ENCODE data around the gene IRAK1BP1. TPM values are rescaled to one million over a fixed set of nuclear protein-coding genes. Genes with fewer than 3 reads are reported as not detected.

IRAK1BP1 gene
- total and polyA plus RNA-seq, 9 of the 15 experiments (the other 6 are each of a cell fraction or from before 2014, with no cell fraction given), result 1.8 to 3.7 (median 2.1) TPM

- ATAC-seq (no peak), DNase-seq (ENCODE audit: extremely low read depth in 1 of 4, low spot score in 3 of 4) (no peak), FAIRE-seq (no peak)
- Histone ChIP-seq H3K4me1 (replicated peaks in 1 of 2; ENCODE audit: control insufficient read depth in 2 of 2, insufficient read depth in 2 of 2, low read length in 2 of 2) (no peaks in the 10 kb centered on the region), H3K27ac (ENCODE audit: extremely low read depth, low read depth, low read length) (no peak overlapping the region), H3K9ac (ENCODE audit: insufficient read depth in 1 of 2, low read depth in 2 of 2, low read length in 2 of 2) (no peak overlapping the region), H3K36me3 (ENCODE audit: control insufficient read depth, insufficient read depth, low read length) (no peaks in the 10 kb centered on the region), H3K9me1 (ENCODE audit: control insufficient read depth, insufficient read depth, low read length) (no peaks in the 10 kb centered on the region), H3K9me3 (replicated peaks; ENCODE audit: control insufficient read depth, insufficient read depth, low read depth, low read length) (no peaks in the 10 kb centered on the region), H4K20me1 (replicated peaks; ENCODE audit: control insufficient read depth, insufficient read depth, low read length) (no peaks in the 10 kb centered on the region), H3K79me2 (ENCODE audit: control insufficient read depth, insufficient read depth, low read length) (no peaks in the 10 kb centered on the region), H2AFZ (ENCODE audit: low read depth, low read length) (no peak overlapping the region), H3K4me3 (no peak overlapping the region), H3K27me3 (ENCODE audit: control insufficient read depth in 2 of 2, insufficient read depth in 2 of 2, low read length in 2 of 2) (no peaks in the 10 kb centered on the region), H3K4me2 (ENCODE audit: insufficient read depth, low read length) (no peak overlapping the region)
- ChIA-PET POLR2A (no interaction called here), CTCF (ENCODE audit: low intra/inter-chr PET ratio) (no interaction called here)
- BruUV-seq (replicated peaks), result no TSS peak
- 8% methylated on average over 1 of the region's 1 CpG for WGBS (ENCODE audit: insufficient coverage, low coverage, missing lambda C conversion rate)
- in situ Hi-C loops (cut with MboI) (no loop called here), intact Hi-C loops (cut with micrococcal nuclease) (no loop called here)
- TF ChIP-seq HNRNPUL1 (IDR thresholded peaks at IDR 0.05; ENCODE audit: low read length) (no peak), ZNF398 (CRISPR knock-in tag; IDR thresholded peaks at IDR 0.05) (no peak), EHMT2 (IDR thresholded peaks at IDR 0.05) (no peak), POLR2H (tag; IDR thresholded peaks at IDR 0.05; ENCODE audit: low read depth) (no peak), HMBOX1 (IDR thresholded peaks at IDR 0.05) (no peak), ZNF282 (CRISPR knock-in tag; IDR thresholded peaks at IDR 0.05) (no peak), LARP7 (IDR thresholded peaks at IDR 0.05) (no peak), ZNF311 (CRISPR knock-in tag; IDR thresholded peaks at IDR 0.05) (no peak), DMBX1 (CRISPR knock-in tag; IDR thresholded peaks at IDR 0.05; ENCODE audit: borderline replicate concordance) (no peak), USF1 (CRISPR knock-in tag; IDR thresholded peaks at IDR 0.05) (no peak), HDAC8 (tag; IDR thresholded peaks at IDR 0.05) (no peak), JUND (IDR thresholded peaks at IDR 0.05; ENCODE audit: borderline replicate concordance, low read depth, low read length) (no peak), JUND (tag; IDR thresholded peaks at IDR 0.05; ENCODE audit: borderline replicate concordance, low read depth, low read length) (no peak), HDAC6 (IDR thresholded peaks at IDR 0.05; ENCODE audit: low read depth, low read length) (no peak), MBD1 (CRISPR knock-in tag; IDR thresholded peaks at IDR 0.05) (no peak)
Observed at GRCh38 chr6:78917788-78918187, 50.4 kb downstream of the IRAK1BP1 start.

Measured in K562 (cell line).